GM10266 (cell line): Measurements from ENCODE around the gene ELK3.

Experiments
- DNase-seq: peaks from one replicate; pipeline ENCODE4 v3.0.0; 2012; ENCODE audit errors: extremely low spot score
- TF ChIP-seq, protein P1 (sequence below): IDR thresholded peaks from 2 replicates; pipeline ENCODE4 v1.5.1; 2012; ENCODE audit warnings: mild to moderate bottlenecking, low read depth; ENCODE audit not compliant: control insufficient read depth, insufficient read depth; ENCODE audit errors: missing control alignments

The ELK3 gene

DNA sequence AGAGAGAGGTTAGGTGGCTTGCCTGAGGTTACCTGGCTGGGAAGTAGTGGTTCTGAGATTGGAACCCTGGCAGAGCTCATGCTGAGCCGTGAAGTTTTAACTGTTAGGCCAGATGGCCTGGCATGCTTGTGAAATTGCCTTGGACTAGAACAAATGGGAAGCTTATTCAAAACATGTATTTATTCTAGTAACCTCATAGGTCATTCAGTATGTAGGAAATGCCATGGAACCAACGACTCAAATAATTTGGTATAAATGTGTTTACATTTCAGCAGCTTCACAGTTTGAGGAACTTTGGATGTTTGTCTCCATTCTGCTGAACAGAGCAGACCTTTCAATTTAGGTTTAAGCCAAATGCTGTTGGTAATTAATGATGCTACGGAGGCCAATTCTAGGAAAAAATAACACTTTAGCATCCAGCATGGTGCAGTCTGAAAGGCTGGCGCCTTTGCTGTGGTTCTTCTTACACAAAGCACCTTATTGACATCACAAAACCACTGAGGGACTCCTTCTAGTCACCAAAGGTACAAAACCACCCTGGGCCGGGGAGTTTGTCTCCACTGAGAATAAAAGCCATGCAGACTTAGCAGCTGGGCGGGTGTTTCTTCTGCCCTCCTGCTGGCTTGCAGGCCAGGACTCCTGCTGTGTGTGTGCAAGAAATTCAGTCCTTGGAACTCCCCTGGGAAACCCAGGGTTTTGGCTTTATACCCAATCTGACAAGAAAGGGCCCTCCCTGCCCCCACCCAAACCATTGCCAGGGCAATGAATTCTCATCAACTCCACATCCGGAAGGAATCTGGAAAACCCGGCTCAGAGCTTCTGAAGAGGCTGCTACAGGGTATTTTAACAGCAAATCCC is 64.2 kb downstream of the ELK3 start:
- TF ChIP-seq, protein P1, sequence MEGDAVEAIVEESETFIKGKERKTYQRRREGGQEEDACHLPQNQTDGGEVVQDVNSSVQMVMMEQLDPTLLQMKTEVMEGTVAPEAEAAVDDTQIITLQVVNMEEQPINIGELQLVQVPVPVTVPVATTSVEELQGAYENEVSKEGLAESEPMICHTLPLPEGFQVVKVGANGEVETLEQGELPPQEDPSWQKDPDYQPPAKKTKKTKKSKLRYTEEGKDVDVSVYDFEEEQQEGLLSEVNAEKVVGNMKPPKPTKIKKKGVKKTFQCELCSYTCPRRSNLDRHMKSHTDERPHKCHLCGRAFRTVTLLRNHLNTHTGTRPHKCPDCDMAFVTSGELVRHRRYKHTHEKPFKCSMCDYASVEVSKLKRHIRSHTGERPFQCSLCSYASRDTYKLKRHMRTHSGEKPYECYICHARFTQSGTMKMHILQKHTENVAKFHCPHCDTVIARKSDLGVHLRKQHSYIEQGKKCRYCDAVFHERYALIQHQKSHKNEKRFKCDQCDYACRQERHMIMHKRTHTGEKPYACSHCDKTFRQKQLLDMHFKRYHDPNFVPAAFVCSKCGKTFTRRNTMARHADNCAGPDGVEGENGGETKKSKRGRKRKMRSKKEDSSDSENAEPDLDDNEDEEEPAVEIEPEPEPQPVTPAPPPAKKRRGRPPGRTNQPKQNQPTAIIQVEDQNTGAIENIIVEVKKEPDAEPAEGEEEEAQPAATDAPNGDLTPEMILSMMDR = no peak
- DNase-seq = no peak

DNA sequence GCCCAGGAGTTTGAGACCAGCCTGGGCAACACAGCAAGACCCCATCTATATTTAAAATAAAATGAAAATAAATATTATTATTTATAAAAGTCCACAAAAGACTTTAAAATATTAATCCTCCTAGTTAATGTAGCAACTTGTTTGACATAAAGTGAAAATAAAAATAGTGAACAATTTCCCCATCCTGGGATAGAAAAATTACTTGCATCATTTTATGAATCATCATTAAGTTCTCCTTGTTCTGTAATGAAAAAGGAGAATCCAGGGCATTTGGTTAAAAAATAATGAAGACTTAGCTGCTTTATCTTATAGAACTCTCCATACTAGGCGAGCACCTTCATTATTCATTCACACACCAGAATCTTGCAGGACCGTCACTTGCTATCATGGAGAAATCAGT is 66.1 kb downstream of the ELK3 start:
- TF ChIP-seq, protein P1 = no peak
- no peak for DNase-seq

DNA sequence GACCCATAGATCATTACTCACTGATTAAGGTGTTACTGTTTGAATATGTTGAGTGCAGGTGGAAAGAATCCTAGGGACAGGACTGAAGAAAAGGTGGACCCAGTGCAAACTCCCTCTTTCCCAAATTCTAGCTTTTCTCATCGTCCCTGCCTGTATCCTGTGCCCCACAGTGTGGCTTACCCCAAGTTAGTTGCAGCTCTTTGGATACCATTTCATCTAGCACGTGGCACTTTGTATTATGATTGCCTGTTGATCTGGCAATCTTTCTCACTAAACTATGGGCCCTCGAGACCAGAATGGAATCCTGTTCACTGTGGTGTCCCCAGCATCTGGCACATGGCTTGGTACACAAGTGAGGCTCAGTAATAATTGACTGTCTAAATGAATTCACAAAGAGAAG is 66.5 kb downstream of the ELK3 start:
- TF ChIP-seq, protein P1 = no peak
- no peak for DNase-seq

DNA sequence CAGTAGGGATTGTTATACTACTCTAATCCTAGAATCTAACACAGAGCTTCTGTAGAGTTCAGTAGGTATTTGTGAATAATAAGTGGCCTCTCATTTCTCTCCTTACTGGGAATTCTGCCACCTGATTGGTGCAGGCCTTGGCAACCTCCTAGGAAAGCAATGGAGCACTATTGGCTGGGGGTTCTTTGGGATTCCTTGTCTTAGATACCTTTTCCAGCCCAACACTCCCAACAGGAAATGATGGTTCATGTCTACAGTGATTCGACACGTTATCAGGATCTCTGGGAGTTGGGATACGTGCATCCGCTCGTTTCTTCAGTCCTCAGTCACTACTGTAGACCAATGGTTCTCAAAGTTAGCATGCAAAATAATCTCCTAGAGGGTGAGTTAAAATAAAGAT is 67.4 kb downstream of the ELK3 start:
- TF ChIP-seq, protein P1 = no peak
- DNase-seq = no peak

DNA sequence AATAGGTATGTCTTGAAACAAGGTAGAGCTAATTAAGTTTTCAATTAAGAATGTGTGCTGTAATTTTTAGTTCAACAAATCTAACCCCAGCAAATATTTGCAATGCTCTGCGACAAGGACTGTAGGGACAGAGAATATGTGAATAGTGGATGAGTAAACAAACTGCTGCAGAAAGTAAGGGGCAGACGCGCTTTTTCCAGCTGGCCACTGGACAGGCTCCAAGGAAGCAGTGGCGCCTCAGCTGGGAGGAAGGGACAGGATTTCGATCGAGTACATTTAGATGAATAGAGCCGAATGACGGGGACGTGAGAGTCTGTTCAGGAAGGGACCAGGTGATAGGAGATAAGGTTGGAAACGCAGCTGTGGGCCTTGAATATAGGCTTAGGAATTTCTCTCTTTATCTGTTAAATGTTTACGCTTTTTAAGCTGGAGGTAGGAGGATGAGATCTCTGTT is 69.3 kb downstream of the ELK3 start:
- TF ChIP-seq, protein P1 = no peak
- no peak for DNase-seq

DNA sequence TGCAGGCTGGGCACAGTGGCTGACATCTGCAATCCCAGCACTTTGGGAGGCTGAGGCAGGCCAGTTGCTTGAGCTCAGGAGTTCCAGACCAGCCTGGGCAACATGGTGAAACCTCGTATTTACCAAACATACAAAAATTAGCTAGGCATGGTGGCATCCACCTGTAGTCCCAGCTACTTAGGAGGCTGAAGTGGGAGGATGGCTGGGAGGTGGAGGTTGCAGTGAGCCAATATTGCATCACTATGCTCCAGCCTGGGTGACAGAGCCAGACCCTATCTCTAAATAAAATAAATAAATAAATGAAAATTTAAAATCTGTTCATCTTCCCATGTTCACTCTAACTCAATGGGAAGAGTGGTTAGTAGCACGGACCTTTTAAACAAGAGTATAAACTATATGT is 71.2 kb downstream of the ELK3 start:
- no peak for DNase-seq
- TF ChIP-seq, protein P1 = no peak

DNA sequence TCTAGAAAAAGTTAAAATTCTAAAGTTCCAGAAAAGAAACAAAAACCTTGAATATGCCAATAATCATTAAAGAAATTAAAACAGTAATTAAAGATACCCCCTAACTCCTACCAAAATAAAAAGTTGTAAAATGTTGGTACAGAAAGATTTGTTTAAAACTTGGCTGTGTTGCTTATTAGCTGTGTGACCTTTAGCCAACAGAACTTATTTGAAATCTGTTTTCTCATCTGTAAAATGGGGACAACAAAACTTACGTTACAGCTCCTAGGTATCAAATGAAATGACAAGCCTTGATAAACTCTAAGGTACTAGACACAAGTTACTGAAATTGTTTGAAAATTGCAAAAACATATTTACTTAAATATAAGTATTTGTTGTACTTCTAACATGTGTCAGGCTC is 71.7 kb downstream of the ELK3 start:
- TF ChIP-seq, protein P1 = no peak
- no peak for DNase-seq
